ENCODE data around the gene FRS2.
A peak's percentile ranks its signal among the peaks of the same experiment; 100 is the strongest.

FRS2 gene

DNA sequence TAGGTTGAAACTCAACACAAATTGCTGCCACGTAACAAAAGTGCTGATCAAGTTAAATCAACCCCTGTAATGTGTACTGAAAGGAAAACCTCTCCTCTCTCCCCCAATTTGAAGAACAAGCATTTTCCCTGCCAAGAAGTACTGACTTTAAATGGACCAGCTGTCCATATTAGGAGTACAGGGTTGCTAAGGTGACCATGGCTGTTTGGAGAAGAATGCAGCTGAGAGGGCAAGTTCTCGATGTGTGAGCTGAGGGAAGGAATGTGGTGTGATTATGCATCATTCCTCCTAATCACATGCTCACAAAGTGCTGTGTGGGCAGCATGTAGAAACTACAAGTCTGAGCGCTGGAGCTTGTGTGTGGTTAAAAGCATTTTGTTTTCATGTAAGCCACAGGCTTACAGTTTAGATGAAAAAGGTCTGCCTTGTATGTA is 64.2 kb downstream of the FRS2 start:
- peak; percentile 98 for FAIRE-seq

GRCh38 chr12:69540987-69541386 is 70.8 kb downstream of the FRS2 start:
- FAIRE-seq, result peak; percentile 23

GRCh38 chr12:69544087-69544486 is 73.9 kb downstream of the FRS2 start:
- no peak for FAIRE-seq

DNA sequence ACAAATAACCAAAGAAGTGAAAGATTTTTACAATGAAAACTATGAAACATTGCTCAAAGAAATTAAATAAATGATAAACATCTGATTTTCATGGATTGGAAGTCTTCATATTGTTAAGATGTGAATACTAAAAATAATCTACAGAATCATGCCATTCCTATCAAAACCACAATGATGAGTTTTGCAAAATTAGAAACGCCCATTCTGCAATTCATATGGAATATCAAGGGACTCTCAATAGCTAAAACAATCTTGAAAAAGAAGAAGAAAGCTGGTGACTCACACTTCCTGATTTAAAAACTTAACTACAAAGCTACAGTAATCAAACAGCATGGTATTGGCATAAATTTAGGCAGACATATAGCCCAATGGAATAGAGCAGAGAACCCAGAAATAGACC is 74.9 kb downstream of the FRS2 start:
- FAIRE-seq, result no peak

DNA sequence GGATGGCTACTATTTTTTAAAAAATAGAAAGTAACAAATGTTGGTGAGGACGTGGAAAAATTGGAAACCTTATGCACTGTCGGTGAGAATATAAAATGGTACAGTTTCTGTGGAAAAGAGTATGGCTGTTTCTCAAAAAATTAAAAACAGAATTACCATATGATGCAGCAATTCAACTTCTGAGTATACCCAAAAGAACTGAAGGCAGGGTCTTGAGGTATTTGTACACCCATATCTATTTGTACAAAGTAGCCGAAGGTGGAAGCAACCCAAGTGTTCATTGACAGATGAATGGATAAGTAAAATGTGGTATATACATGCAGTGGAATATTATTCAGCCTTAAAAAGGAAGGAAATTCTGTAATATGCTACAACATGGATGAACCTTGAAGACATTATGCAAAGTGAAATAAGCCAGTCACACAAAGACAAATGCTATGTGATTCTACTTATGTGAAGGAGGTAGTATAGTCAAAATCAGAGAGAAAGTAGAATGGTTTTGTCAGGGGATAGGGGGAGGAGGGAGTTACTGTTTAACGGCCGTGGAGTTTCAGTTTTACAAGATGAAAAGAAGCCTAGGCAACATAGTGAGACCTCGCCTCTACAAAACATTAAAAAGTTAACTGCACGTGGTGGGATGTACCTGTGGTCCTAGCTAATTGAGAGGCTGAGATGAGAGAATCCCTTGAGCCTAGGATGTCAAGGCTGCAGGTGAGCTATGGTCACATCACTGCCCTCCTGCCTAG is 76.7 kb downstream of the FRS2 start:
- FAIRE-seq, result no peak

DNA sequence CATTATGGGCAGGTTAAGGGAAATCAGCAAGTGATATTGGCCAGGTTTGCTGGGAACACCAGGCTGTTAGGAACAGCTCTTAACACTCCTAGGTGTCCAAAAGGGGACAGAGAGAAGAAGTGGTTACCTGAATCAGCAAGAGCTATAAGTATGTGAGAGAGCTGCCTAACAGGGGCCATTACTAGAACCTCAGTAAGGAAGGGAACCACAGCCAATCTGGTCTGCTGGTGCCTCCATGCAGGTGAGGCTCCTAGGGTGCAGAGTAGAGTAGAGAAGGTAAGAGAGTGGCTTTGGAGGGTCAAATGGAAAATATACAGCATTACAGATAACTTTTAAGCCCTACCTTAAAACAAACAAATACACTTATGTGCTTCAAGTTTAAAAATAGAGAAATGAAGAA is 78.5 kb downstream of the FRS2 start:
- no peak for FAIRE-seq

GRCh38 chr12:69550569-69551350 is 80.6 kb downstream of the FRS2 start:
- no peak for FAIRE-seq

DNA sequence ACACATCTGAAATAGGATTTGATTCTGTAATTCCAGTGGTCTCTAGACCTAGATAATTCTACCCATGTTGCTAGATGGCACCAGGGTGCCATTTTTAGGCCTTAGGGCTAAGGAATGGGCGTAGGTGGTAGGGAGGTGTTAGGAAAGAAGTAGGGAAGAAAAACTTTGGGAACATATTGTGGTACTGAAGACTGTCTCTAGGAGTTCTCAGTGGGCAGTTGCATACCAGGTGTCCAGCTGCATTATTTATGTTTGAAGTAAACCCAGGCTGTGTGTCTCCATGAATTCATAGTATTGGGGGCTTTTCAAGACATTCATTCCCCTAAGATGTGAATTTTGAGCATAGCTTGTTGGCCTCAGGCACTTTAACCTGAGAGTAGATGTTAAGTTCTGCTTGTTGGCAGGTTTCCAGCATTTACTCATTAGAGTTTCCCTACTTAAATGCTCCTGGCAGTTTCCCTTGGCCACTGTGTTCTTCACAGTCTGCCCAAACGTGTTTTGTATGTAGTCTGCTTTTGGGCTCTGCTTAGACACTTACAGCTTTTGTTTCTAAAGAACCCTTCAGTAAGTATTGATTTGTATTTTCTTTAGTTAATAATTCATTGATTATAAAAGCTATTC is 83.5 kb downstream of the FRS2 start:
- no peak for FAIRE-seq

- no peak for FAIRE-seq
These were observed 85.3 kb downstream of the FRS2 start for GRCh38 chr12:69555461-69555860.

GRCh38 chr12:69556383-69556782 is 86.2 kb downstream of the FRS2 start:
- FAIRE-seq, result no peak

- no peak for FAIRE-seq
These were observed 93.1 kb downstream of the FRS2 start for GRCh38 chr12:69563166-69563762.

- FAIRE-seq, result no peak
These were observed 96.4 kb downstream of the FRS2 start for GRCh38 chr12:69566603-69567002.

- FAIRE-seq, result no peak
These were observed 99.0 kb downstream of the FRS2 start for GRCh38 chr12:69569236-69569635.

DNA sequence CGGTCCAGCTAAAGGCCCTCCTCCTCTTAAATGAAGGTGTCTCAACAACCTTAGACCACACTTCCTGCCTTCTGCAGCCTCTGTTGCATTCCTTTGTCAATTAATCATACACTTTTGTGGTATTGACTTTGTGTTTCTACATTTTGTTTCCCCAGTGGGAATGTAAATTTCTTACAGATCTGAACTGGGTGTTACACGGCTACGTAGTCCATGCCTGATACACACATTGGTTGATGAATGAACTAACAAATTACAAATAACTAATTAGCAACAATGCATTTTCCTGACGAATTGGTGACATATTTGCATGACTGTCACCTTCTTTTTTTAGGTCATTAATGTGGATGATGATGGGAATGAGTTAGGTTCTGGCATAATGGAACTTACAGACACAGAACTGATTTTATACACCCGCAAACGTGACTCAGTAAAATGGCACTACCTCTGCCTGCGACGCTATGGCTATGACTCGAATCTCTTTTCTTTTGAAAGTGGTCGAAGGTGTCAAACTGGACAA is 99.9 kb downstream of the FRS2 start:
- no peak for FAIRE-seq

DNA sequence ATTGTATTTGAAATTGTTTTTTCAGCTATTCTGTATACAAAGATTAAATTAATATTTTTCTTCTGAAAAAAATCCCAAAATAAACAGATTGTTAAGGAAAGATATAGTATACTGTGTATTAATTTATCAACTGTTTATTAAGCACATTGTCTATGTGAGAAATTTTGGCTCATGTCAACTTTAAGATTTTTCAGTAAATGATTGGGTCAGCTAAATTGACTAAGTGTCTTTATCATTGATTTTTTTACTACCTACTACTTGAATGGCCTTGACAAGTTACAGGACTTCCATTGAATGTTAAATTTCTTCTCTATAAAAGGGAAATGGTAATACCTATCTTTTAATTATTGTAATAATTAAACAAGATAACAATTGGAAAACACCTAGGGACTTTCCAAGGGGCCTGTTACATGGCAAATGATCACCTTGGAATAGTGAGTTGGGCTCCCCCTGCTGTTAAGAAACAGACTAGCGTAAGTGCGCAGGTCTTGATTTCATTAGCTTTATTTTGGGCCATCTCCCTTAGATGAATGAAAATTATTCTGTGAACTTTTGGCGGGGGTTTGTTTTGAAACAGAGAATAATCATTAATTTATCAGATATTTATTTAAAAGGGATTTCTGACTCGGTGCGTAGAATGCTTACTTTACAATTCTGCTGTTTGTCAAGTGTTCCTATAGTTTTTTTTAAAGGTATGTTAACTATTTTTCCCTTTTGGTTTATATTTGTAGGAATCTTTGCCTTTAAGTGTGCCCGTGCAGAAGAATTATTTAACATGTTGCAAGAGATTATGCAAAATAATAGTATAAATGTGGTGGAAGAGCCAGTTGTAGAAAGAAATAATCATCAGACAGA is 100.6 kb downstream of the FRS2 start:
- FAIRE-seq, result peak; percentile 95

GRCh38 chr12:69575346-69575745 is 105.2 kb downstream of the FRS2 start:
- FAIRE-seq, result no peak

DNA sequence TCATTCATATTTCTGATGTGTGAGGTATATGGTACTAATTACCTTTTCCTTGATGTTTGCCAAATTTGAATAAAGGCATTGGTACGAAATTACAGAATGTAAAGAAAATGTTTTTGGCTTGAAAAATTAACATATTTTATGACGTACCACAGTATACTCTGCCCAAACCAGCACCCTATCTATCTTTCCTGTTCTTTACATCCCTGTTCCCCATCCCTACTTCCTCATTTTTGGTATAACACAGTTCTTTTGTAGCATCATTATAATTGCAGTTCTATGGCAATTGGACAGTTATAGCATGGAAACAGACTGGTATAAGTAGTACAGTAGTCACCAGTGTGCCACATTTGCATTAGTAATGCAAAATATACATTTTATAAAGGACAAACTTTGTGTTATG is 108.1 kb downstream of the FRS2 start:
- FAIRE-seq, result no peak

- no peak for FAIRE-seq
These were observed 108.8 kb downstream of the FRS2 start for GRCh38 chr12:69579029-69579428.

DNA sequence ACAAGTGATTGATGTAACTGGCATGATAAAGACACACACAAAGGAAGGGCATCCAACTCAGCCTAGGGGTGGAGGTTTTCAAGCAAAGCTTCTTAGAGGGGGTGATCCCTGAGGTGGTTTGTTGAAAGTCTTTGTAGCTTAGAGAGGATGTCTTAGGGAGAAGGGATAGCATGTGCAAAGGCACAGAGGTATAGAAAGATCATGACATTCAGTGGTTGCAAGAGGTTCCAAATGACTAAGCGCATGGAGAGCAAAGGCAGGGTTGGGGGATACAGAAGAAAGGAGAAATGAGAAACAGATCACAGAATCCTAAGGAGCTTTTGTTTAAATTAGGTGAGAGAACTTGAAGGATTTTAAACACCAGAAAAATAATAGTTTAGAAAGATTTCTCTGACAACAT is 109.9 kb downstream of the FRS2 start:
- FAIRE-seq, result no peak

- FAIRE-seq, result no peak
These were observed 113.0 kb downstream of the FRS2 start for GRCh38 chr12:69583203-69583602.

GRCh38 chr12:69585189-69586062 is 115.2 kb downstream of the FRS2 start, which contains the start of gene CCT2:
Gene CCT2, plus strand, starts transcription at chr12:69585459. Its CDS starts 63 bp downstream, at chr12:69585522.
- peak; percentile 97 for FAIRE-seq
